Astrocyte (in vitro differentiated cells and primary cell): ENCODE data around the gene CMPK1.

Experiments used
- CTCF ChIP-seq: IDR thresholded peaks from 2 replicates; pipeline ENCODE4 v1.5.1; 2011; ENCODE audit warnings: low read depth, mild to moderate bottlenecking, inconsistent platforms, low read length, moderate library complexity; ENCODE audit not compliant: insufficient read depth
- EZH2 ChIP-seq: IDR thresholded peaks from 2 replicates; pipeline ENCODE4 v1.6.1; 2012; ENCODE audit warnings: mild to moderate bottlenecking, low read length, inconsistent platforms; ENCODE audit not compliant: insufficient read depth

- TF ChIP-seq CTCF, result no peak
- TF ChIP-seq EZH2, result no peak
Observed at GRCh38 chr1:47313915-47314664, 19.5 kb upstream of the CMPK1 start, which contains the start of gene STIL.
